ENCODE data around the gene MYBL2. TPM values are rescaled to one million over a fixed set of nuclear protein-coding genes. Genes with fewer than 3 reads are reported as not detected.
A peak's percentile ranks its signal among the peaks of the same experiment; 100 is the strongest.

MYBL2 gene
- total and polyA plus RNA-seq, 2 donors (not counting 1 experiment from before 2014, with no cell fraction given) = 2.7 to 35.8 TPM

- 14% methylated on average over 8 of the region's 13 CpGs for WGBS (ENCODE audit: insufficient coverage)
- ChIA-PET POLR2A (no interaction called here), CTCF (interaction anchor here (1.2 to 6.4 kb wide), 2 partner anchors 25 to 328 kb away, joined by 4 to 135 read pairs; no protein-coding TSS in a partner anchor)
- no peaks in the 10 kb centered on the region for H3K9me3 ChIP-seq (ENCODE audit: control extremely low read depth in 1 of 3, control insufficient read depth in 2 of 3, insufficient read depth in 1 of 3, low read length in 2 of 3)
- H2AFZ ChIP-seq (ENCODE audit: insufficient read depth, low read depth, low read length, poor library complexity, severe bottlenecking) = no peak overlapping the region
- DNase-seq (peak; percentile 30), ATAC-seq (ENCODE audit: low read depth) (peak; percentile 12)
- no peaks in the 10 kb centered on the region for H4K20me1 ChIP-seq (ENCODE audit: control insufficient read depth, insufficient read depth, low read length, poor library complexity, severe bottlenecking)
- no peaks in the 10 kb centered on the region for H3K27me3 ChIP-seq (replicated peaks in 1 of 4; ENCODE audit: control extremely low read depth in 1 of 4, control insufficient read depth in 3 of 4, insufficient read depth in 4 of 4, low read length in 3 of 4)
- H3K9ac ChIP-seq (ENCODE audit: low read length) = no peak overlapping the region
- H3K27ac ChIP-seq (ENCODE audit: low read length in 2 of 2) = no peak overlapping the region
- H3K36me3 ChIP-seq (replicated peaks in 1 of 2; ENCODE audit: control extremely low read depth in 1 of 2, control insufficient read depth in 1 of 2, extremely low read depth in 1 of 2, insufficient read depth in 2 of 2, low read length in 1 of 2) = no peaks in the 10 kb centered on the region
- no peaks in the 10 kb centered on the region for H3K27me3 Mint-ChIP-seq
- H3K4me1 ChIP-seq (ENCODE audit: control insufficient read depth in 2 of 2, insufficient read depth in 2 of 2, low read length in 2 of 2) = peaks cover 28 to 33% of the 10 kb centered on the region in 2 donors
- H3K4me3 Mint-ChIP-seq = peak overlapping the region; percentile 34
- no peak for TF ChIP-seq CTCF (IDR thresholded peaks at IDR 0.05)
- no peak for TF ChIP-seq EZH2 (IDR thresholded peaks at IDR 0.05; ENCODE audit: borderline replicate concordance, insufficient read depth, low read depth, low read length, poor library complexity, severe bottlenecking)
- H3K9me3 Mint-ChIP-seq (ENCODE audit: insufficient read depth) = no peaks in the 10 kb centered on the region
- peaks cover 33% of the 10 kb centered on the region for H3K4me1 Mint-ChIP-seq
- H3K4me3 ChIP-seq (ENCODE audit: control extremely low read depth in 1 of 5, extremely low read depth in 1 of 5, insufficient read depth in 1 of 5, low read depth in 2 of 5, low read length in 4 of 5) = no peak overlapping the region
- peak overlapping the region; percentile 34 for H3K4me2 ChIP-seq (replicated peaks; ENCODE audit: low read depth, low read length, poor library complexity, severe bottlenecking)
- no peaks in the 10 kb centered on the region for H3K79me2 ChIP-seq (ENCODE audit: control insufficient read depth, insufficient read depth, low read length)
- peak overlapping the region; percentile 3 for H3K27ac Mint-ChIP-seq
- intact Hi-C loops (cut with micrococcal nuclease) = loop anchor here (5.0 kb wide), 1 partner anchor 440 kb away; no protein-coding TSS in a partner anchor
Measured at GRCh38 chr20:43752561-43753301, 85.8 kb downstream of the MYBL2 start.

- H3K27me3 Mint-ChIP-seq = no peaks in the 10 kb centered on the region
- peaks cover 24% of the 10 kb centered on the region for H3K4me1 Mint-ChIP-seq
- Histone ChIP-seq H3K4me3 (ENCODE audit: control extremely low read depth in 1 of 5, extremely low read depth in 1 of 5, insufficient read depth in 1 of 5, low read depth in 2 of 5, low read length in 4 of 5) (no peak overlapping the region), H3K9me3 (ENCODE audit: control extremely low read depth in 1 of 3, control insufficient read depth in 2 of 3, insufficient read depth in 1 of 3, low read length in 2 of 3) (no peaks in the 10 kb centered on the region), H3K79me2 (ENCODE audit: control insufficient read depth, insufficient read depth, low read length) (no peaks in the 10 kb centered on the region), H3K4me1 (ENCODE audit: control insufficient read depth in 2 of 2, insufficient read depth in 2 of 2, low read length in 2 of 2) (peaks cover 20 to 24% of the 10 kb centered on the region in 2 donors), H3K27ac (ENCODE audit: low read length in 2 of 2) (no peak overlapping the region), H3K4me2 (replicated peaks; ENCODE audit: low read depth, low read length, poor library complexity, severe bottlenecking) (no peak overlapping the region), H3K27me3 (replicated peaks in 1 of 4; ENCODE audit: control extremely low read depth in 1 of 4, control insufficient read depth in 3 of 4, insufficient read depth in 4 of 4, low read length in 3 of 4) (no peaks in the 10 kb centered on the region), H2AFZ (ENCODE audit: insufficient read depth, low read depth, low read length, poor library complexity, severe bottlenecking) (no peak overlapping the region), H4K20me1 (ENCODE audit: control insufficient read depth, insufficient read depth, low read length, poor library complexity, severe bottlenecking) (no peaks in the 10 kb centered on the region), H3K36me3 (replicated peaks in 1 of 2; ENCODE audit: control extremely low read depth in 1 of 2, control insufficient read depth in 1 of 2, extremely low read depth in 1 of 2, insufficient read depth in 2 of 2, low read length in 1 of 2) (no peaks in the 10 kb centered on the region), H3K9ac (ENCODE audit: low read length) (no peak overlapping the region)
- TF ChIP-seq CTCF (IDR thresholded peaks at IDR 0.05) (no peak), EZH2 (IDR thresholded peaks at IDR 0.05; ENCODE audit: borderline replicate concordance, insufficient read depth, low read depth, low read length, poor library complexity, severe bottlenecking) (no peak)
- no peak for ATAC-seq (ENCODE audit: low read depth)
- WGBS (ENCODE audit: insufficient coverage) = 91% methylated on average over 4 of the region's 7 CpGs
- H3K4me3 Mint-ChIP-seq = no peak overlapping the region
- ChIA-PET CTCF (no interaction called here), POLR2A (interaction anchor here (0.6 kb wide), 1 partner anchor 289 kb away, joined by 6 read pairs; no protein-coding TSS in a partner anchor)
- no peak overlapping the region for H3K27ac Mint-ChIP-seq
- intact Hi-C loops (cut with micrococcal nuclease) = no loop called here
- DNase-seq = no peak
- H3K9me3 Mint-ChIP-seq (ENCODE audit: insufficient read depth) = no peaks in the 10 kb centered on the region
Measured at GRCh38 chr20:43755390-43755789, 88.5 kb downstream of the MYBL2 start.

All from B cell (primary cell).